ENCODE data around the gene SLIT3.

DNA sequence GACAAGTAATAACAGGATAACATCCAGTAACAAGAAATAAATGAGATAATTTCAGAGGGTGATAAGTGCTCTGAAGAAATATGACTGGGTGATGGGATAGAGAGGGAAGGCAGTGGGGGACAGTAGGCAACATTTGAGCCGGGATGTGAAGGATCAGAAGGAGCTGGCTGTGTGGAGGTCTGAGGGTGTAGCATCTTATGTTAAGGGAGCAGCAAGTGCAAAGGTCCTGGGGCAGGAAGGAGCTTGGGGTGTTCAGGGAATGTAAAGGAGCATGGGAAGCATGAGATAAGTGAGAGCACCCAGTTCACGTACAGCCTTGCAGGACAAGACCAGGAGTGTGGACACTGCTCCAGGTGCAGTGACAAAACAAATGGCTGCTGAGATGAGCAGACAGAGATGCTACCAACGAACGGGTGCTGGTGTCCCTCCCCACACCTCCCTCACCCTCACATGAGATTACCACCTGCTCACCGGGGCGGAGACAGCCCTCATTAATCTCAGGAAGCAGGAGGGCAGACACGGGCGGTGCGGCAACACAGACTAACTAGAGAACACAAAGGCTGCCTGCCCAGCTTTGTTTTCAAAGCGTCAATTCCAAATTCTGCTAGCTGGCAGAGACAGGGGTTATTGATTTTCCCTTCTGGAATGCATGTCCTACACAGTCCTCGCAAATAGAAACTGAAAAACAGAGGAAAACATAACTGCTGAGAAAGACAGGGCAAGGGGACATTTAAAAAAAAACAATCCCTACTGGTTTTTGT is 423.6 kb downstream of the SLIT3 start:
- TF ChIP-seq POLR2AphosphoS2 (IDR thresholded peaks at IDR 0.05; ENCODE audit: low read depth, low read length) (no peak), STAT1 (conservative IDR thresholded peaks at IDR 0.05) (no peak), EZH2 (IDR thresholded peaks at IDR 0.05; ENCODE audit: borderline replicate concordance, control insufficient read depth, low read depth, low read length) (no peak), CHD1 (IDR thresholded peaks at IDR 0.05; ENCODE audit: low read depth, low read length) (no peak), SIN3A (IDR thresholded peaks at IDR 0.05; ENCODE audit: low read depth, low read length) (no peak)
- TF ChIP-seq, protein P1, sequence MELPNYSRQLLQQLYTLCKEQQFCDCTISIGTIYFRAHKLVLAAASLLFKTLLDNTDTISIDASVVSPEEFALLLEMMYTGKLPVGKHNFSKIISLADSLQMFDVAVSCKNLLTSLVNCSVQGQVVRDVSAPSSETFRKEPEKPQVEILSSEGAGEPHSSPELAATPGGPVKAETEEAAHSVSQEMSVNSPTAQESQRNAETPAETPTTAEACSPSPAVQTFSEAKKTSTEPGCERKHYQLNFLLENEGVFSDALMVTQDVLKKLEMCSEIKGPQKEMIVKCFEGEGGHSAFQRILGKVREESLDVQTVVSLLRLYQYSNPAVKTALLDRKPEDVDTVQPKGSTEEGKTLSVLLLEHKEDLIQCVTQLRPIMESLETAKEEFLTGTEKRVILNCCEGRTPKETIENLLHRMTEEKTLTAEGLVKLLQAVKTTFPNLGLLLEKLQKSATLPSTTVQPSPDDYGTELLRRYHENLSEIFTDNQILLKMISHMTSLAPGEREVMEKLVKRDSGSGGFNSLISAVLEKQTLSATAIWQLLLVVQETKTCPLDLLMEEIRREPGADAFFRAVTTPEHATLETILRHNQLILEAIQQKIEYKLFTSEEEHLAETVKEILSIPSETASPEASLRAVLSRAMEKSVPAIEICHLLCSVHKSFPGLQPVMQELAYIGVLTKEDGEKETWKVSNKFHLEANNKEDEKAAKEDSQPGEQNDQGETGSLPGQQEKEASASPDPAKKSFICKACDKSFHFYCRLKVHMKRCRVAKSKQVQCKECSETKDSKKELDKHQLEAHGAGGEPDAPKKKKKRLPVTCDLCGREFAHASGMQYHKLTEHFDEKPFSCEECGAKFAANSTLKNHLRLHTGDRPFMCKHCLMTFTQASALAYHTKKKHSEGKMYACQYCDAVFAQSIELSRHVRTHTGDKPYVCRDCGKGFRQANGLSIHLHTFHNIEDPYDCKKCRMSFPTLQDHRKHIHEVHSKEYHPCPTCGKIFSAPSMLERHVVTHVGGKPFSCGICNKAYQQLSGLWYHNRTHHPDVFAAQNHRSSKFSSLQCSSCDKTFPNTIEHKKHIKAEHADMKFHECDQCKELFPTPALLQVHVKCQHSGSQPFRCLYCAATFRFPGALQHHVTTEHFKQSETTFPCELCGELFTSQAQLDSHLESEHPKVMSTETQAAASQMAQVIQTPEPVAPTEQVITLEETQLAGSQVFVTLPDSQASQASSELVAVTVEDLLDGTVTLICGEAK (IDR thresholded peaks at IDR 0.05; ENCODE audit: borderline replicate concordance), result no peak
- TF ChIP-seq, protein P2, sequence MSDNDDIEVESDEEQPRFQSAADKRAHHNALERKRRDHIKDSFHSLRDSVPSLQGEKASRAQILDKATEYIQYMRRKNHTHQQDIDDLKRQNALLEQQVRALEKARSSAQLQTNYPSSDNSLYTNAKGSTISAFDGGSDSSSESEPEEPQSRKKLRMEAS (IDR thresholded peaks at IDR 0.05; ENCODE audit: low read depth, low read length), result no peak
- TF ChIP-seq, protein P3, sequence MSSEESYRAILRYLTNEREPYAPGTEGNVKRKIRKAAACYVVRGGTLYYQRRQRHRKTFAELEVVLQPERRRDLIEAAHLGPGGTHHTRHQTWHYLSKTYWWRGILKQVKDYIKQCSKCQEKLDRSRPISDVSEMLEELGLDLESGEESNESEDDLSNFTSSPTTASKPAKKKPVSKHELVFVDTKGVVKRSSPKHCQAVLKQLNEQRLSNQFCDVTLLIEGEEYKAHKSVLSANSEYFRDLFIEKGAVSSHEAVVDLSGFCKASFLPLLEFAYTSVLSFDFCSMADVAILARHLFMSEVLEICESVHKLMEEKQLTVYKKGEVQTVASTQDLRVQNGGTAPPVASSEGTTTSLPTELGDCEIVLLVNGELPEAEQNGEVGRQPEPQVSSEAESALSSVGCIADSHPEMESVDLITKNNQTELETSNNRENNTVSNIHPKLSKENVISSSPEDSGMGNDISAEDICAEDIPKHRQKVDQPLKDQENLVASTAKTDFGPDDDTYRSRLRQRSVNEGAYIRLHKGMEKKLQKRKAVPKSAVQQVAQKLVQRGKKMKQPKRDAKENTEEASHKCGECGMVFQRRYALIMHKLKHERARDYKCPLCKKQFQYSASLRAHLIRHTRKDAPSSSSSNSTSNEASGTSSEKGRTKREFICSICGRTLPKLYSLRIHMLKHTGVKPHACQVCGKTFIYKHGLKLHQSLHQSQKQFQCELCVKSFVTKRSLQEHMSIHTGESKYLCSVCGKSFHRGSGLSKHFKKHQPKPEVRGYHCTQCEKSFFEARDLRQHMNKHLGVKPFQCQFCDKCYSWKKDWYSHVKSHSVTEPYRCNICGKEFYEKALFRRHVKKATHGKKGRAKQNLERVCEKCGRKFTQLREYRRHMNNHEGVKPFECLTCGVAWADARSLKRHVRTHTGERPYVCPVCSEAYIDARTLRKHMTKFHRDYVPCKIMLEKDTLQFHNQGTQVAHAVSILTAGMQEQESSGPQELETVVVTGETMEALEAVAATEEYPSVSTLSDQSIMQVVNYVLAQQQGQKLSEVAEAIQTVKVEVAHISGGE (CRISPR knock-in tag; IDR thresholded peaks at IDR 0.05), result no peak
